Astrocyte of the cerebellum (primary cell): Measurements from ENCODE around the gene NR3C1.

Experiments
- DNase-seq: peaks from one replicate; pipeline ENCODE4 v3.0.0-alpha.2; 2011; ENCODE audit warnings: low read depth
- H3K4me3 ChIP-seq: 2 replicates; pipeline ENCODE4 v1.5.1; 2011; ENCODE audit warnings: mild to moderate bottlenecking, low read depth, low read length, moderate library complexity
- in situ Hi-C: cut with HindIII; loops from 2 replicates; pipeline ENCODE4 v1.10.0; 2017; ENCODE audit warnings: low sequenced_read_pairs
- TF ChIP-seq, protein P1 (sequence below): IDR thresholded peaks from 2 replicates; pipeline ENCODE4 v1.5.1; 2012; ENCODE audit warnings: low read length, low read depth, moderate library complexity, mild to moderate bottlenecking; ENCODE audit errors: missing control alignments

Gene NR3C1

DNA sequence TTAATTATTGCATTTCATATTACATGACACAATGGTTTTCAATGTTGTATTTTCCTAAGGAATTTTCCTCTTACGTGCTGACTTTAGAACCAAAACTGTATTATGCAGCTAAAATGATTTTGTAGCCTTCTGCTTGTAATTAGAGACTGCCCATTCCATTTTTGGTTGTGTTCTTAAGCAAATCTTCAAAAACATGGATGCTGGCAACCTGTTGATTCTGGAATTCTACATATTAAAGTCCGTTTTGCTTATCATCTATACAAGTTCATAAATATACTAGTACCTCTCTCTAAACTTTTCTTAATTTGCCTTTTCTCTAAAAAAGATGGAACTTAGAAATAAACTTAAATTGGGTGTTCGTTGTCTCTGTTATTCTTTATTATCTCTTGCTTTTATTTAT lies 88.3 kb downstream of the NR3C1 start:
- H3K4me3 ChIP-seq: no peak overlapping the region
- in situ Hi-C loops: no loop called here
- no peak for DNase-seq
- TF ChIP-seq, protein P1, sequence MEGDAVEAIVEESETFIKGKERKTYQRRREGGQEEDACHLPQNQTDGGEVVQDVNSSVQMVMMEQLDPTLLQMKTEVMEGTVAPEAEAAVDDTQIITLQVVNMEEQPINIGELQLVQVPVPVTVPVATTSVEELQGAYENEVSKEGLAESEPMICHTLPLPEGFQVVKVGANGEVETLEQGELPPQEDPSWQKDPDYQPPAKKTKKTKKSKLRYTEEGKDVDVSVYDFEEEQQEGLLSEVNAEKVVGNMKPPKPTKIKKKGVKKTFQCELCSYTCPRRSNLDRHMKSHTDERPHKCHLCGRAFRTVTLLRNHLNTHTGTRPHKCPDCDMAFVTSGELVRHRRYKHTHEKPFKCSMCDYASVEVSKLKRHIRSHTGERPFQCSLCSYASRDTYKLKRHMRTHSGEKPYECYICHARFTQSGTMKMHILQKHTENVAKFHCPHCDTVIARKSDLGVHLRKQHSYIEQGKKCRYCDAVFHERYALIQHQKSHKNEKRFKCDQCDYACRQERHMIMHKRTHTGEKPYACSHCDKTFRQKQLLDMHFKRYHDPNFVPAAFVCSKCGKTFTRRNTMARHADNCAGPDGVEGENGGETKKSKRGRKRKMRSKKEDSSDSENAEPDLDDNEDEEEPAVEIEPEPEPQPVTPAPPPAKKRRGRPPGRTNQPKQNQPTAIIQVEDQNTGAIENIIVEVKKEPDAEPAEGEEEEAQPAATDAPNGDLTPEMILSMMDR: no peak

DNA sequence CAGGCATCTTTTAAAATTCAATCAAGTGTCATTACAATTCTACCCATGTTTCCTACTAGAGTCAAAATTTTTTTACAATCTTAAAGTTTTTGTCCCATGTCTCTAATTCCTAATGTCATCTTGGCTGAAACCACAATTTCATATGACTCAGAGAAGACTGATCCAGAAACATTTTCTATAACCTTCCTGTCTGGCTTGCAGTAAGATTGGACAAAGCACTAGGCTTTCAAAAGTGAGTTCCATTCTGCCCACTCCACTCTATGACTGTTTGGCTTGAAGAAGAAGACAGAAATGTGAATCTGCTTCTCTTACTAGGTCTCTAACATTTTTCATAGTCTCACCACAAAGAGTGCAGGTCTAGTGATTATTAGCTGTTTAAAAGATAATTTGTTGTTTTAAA lies 88.8 kb downstream of the NR3C1 start:
- TF ChIP-seq, protein P1: no peak
- no peak overlapping the region for H3K4me3 ChIP-seq
- in situ Hi-C loops: no loop called here
- DNase-seq: peak; percentile 47

DNA sequence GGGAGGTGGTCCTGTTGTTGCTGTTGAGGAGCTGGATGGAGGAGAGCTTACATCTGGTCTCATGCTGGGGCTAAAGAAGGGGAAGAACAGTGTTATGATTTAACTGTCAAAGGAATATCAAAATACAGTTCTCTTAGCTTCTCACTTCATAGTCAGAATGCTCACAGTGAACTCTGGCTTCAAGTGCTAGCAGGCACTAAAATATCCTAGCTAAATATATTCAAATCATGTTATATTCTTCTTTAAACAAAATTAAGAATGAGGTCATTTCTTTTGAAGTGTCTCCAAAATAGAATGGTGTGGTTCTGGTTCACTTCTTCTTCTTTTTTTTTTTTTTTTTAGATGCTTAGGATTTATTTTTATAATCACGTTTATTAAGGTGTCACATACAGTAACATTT lies 89.4 kb downstream of the NR3C1 start:
- H3K4me3 ChIP-seq: no peak overlapping the region
- TF ChIP-seq, protein P1: no peak
- in situ Hi-C loops: no loop called here
- DNase-seq: no peak

DNA sequence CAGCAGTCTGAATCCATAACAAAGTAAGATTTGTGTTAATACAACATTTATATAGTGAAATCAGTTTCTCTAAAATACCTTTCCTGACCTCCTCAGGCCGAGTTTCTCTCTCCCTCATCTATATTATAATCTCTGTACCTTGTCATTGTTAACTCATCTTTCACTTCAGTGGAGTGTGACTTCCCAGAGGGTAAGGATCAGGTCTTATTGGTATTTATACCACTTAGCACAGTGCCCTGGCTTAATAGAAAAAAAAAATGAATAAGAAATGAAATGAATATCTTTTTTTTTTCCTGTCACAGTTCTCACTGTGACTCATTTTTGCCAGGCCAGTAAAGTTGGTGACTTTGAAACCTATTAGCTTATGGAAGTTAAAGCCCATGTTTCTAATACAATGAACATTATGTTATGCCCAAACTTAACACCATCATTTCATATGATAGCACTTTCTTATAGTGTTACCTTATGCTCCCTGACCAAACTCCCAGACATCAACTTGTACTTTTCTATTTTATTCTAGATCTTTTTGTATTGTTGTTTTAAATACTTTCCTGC lies 90.1 kb downstream of the NR3C1 start:
- in situ Hi-C loops: no loop called here
- H3K4me3 ChIP-seq: no peak overlapping the region
- no peak for DNase-seq
- TF ChIP-seq, protein P1: no peak

DNA sequence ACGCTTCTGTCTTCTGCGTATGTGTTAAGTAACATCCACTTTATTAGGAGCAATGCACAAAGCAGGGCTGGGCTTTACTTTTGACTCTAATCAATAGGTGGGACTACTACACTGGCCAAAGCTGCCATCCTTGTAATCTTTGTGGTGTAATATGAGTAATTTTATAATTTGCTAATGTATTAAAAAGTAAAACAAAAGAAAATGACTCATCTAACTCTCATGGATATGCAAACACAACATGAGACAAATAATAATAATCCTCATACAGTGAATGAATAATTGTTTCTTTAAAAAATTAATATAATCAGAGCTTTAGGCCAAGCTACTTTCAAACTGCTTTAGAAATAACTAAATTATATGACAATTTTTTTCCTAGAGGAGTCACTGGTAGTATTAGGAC lies 90.7 kb downstream of the NR3C1 start:
- H3K4me3 ChIP-seq: no peak overlapping the region
- in situ Hi-C loops: no loop called here
- no peak for DNase-seq
- TF ChIP-seq, protein P1: no peak

DNA sequence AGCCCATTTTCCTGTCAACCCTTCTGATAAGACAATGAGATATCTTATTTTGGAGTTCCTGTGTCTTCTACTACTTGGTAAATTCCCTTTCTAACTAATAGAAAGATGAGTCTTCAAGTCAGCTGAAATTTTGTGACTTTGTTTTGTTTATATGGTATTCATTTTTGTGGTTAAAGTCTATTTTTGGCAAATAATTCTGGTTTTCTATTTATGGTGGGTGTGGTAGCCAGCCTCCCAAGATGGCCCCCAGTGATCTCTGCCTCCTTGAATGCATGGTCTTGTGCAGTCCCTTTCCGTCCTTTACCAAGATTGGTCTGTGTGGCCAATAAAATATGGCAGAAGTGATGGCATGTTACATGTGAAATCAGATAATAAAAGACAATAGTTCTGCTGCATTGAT lies 91.5 kb downstream of the NR3C1 start:
- in situ Hi-C loops: no loop called here
- TF ChIP-seq, protein P1: no peak
- no peak for DNase-seq
- no peak overlapping the region for H3K4me3 ChIP-seq

DNA sequence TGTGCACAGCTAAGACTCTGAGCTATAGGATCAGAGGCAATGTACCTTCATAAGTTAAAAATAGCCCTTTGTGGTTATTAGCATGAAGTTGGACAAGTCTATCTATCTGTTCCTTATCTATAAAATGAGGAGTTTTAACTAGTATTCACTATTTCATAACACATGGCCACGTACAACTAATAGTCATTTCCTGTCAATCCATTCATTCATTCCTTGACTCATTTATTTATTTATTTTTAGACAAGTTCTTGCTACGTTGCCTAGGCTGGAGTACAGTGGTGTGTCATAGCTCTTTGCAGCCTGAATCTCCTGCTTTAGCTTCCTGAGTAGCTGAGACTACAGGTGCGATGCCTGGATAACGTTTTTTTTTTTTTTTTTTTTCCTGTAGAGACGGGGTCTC lies 92.1 kb downstream of the NR3C1 start:
- no peak overlapping the region for H3K4me3 ChIP-seq
- DNase-seq: no peak
- TF ChIP-seq, protein P1: no peak
- in situ Hi-C loops: no loop called here
